IMR-90 (cell line): ENCODE measurements around the gene TSPAN31. TPM values are rescaled to one million over a fixed set of nuclear protein-coding genes. Genes with fewer than 3 reads are reported as not detected.

Experiments used
- ATAC-seq: fragments of 200-7000 bp; cut with Tn5 transposase; 2 replicates; pipeline ENCODE4 v1.9.1; 2020; ENCODE audit warnings: low read depth, mild to moderate bottlenecking, moderate library complexity
- BruUV-seq: library from RNA; stranded (reverse); fragments of 400-500 nt; replicated peaks from 2 replicates; lab custom pipeline; 2021; lab: Mats Ljungman, UMichigan
- CTCF ChIA-PET: fragments of 300-600 bp; formaldehyde crosslinking; extraction: SDS; loops from one replicate; lab custom pipeline; 2021; ENCODE audit warnings: antibody characterized with exemption; lab: Yijun Ruan, JAX
- POLR2A ChIA-PET: fragments of 300-600 bp; sonication (Branson Sonifier 250); formaldehyde crosslinking; loops from one replicate; lab custom pipeline; 2022; ENCODE audit warnings: antibody characterized with exemption; ENCODE audit not compliant: unreplicated experiment; lab: Charles Lee
- DNase-seq: peaks from one replicate; pipeline ENCODE4 v3.0.0; 2013
- H2AFZ ChIP-seq: replicated peaks from 2 replicates; pipeline ENCODE3; 2013; ENCODE audit warnings: low read length, mild to moderate bottlenecking; ENCODE audit not compliant: poor library complexity
- H2AK5ac ChIP-seq: 2 replicates; pipeline ENCODE4 v1.6.1; 2013; ENCODE audit warnings: low read depth, low read length, inconsistent platforms
- H2AK9ac ChIP-seq: replicated peaks from 2 replicates; pipeline ENCODE3; 2013; ENCODE audit warnings: mild to moderate bottlenecking, low read depth, low read length, moderate library complexity; ENCODE audit not compliant: poor library complexity
- H2BK120ac ChIP-seq: 2 replicates; pipeline ENCODE4 v1.6.1; 2013; ENCODE audit warnings: low read depth, low read length, inconsistent platforms
- H2BK15ac ChIP-seq: 3 replicates; pipeline ENCODE4 v1.6.1; 2013; ENCODE audit warnings: low read depth, low read length, inconsistent platforms
- H2BK20ac ChIP-seq: 2 replicates; pipeline ENCODE4 v1.6.1; 2013; ENCODE audit warnings: low read depth, mild to moderate bottlenecking, inconsistent platforms, low read length, moderate library complexity
- H2BK5ac ChIP-seq: 2 replicates; pipeline ENCODE4 v1.6.1; 2013; ENCODE audit warnings: mild to moderate bottlenecking, low read depth, low read length, inconsistent platforms; ENCODE audit not compliant: poor library complexity, severe bottlenecking
- H3K14ac ChIP-seq: replicated peaks from 2 replicates; pipeline ENCODE4 v1.6.1; 2013; ENCODE audit warnings: low read depth, low read length, inconsistent platforms
- H3K18ac ChIP-seq: 2 replicates; pipeline ENCODE4 v1.6.1; 2013; ENCODE audit warnings: low read depth, low read length, control low read depth
- H3K23ac ChIP-seq: 2 replicates; pipeline ENCODE4 v1.6.1; 2013; ENCODE audit warnings: low read depth, low read length, inconsistent platforms
- H3K27ac ChIP-seq: 2 replicates; pipeline ENCODE4 v1.5.1; 2013; ENCODE audit warnings: mild to moderate bottlenecking, control low read depth, low read length; ENCODE audit not compliant: insufficient read depth
- H3K27me3 ChIP-seq: 2 replicates; pipeline ENCODE4 v1.6.1; 2013; ENCODE audit warnings: low read length; ENCODE audit not compliant: control insufficient read depth, insufficient read depth
- H3K36me3 ChIP-seq: 2 replicates; pipeline ENCODE4 v1.6.1; 2013; ENCODE audit warnings: low read length, mixed read lengths; ENCODE audit not compliant: control insufficient read depth, insufficient read depth
- H3K4ac ChIP-seq: 2 replicates; pipeline ENCODE4 v1.6.1; 2013; ENCODE audit warnings: low read depth, low read length, inconsistent platforms
- H3K4me1 ChIP-seq: 2 replicates; pipeline ENCODE4 v1.6.1; 2013; ENCODE audit warnings: low read length, mixed read lengths; ENCODE audit not compliant: control insufficient read depth, insufficient read depth
- H3K4me2 ChIP-seq: 2 replicates; pipeline ENCODE4 v1.6.1; 2013; ENCODE audit warnings: low read depth, mild to moderate bottlenecking, control low read depth, low read length, moderate library complexity
- H3K4me3 ChIP-seq: 2 replicates; pipeline ENCODE4 v1.5.1; 2013; ENCODE audit warnings: low read depth, mild to moderate bottlenecking, control low read depth, low read length, moderate library complexity; ENCODE audit not compliant: insufficient read depth
- H3K56ac ChIP-seq: 2 replicates; pipeline ENCODE4 v1.6.1; 2013; ENCODE audit warnings: low read length, inconsistent platforms; ENCODE audit not compliant: insufficient read depth; ENCODE audit errors: extremely low read depth
- H3K79me1 ChIP-seq, 2 experiments: 2 replicates each; pipeline ENCODE4 v1.6.1; 2013; ENCODE audit warnings: low read length in 2 of 2, inconsistent platforms in 1 of 2, low read depth in 1 of 2
- H3K9ac ChIP-seq: 2 replicates; pipeline ENCODE4 v1.6.1; 2013; ENCODE audit warnings: low read depth, low read length, control low read depth
- H3K9me1 ChIP-seq: 2 replicates; pipeline ENCODE4 v1.6.1; 2013; ENCODE audit warnings: low read length, inconsistent platforms; ENCODE audit not compliant: insufficient read depth
- H3K9me3 ChIP-seq: 2 replicates; pipeline ENCODE4 v1.6.1; 2013; ENCODE audit warnings: low read length; ENCODE audit not compliant: control insufficient read depth, insufficient read depth
- H4K20me1 ChIP-seq: 2 replicates; pipeline ENCODE4 v1.6.1; 2013; ENCODE audit warnings: low read length, inconsistent platforms; ENCODE audit not compliant: insufficient read depth
- H4K5ac ChIP-seq: 2 replicates; pipeline ENCODE4 v1.6.1; 2013; ENCODE audit warnings: mild to moderate bottlenecking, low read depth, low read length, control low read depth
- H4K8ac ChIP-seq, 2 experiments: 2 replicates each; pipeline ENCODE4 v1.6.1; 2013; ENCODE audit warnings: low read depth in 2 of 2, low read length in 2 of 2, control low read depth in 1 of 2, inconsistent platforms in 1 of 2
- H4K91ac ChIP-seq: 2 replicates; pipeline ENCODE4 v1.6.1; 2013; ENCODE audit warnings: low read depth, low read length, inconsistent platforms; ENCODE audit not compliant: insufficient read depth
- CEBPB ChIP-seq: IDR thresholded peaks from 2 replicates; pipeline ENCODE4 v1.6.1; 2012; ENCODE audit warnings: low read depth, low read length, improper control_type of control experiment
- USF2 ChIP-seq: fragments of 150-350 bp; IDR thresholded peaks from 2 replicates; pipeline ENCODE4 v1.6.1; 2017; ENCODE audit warnings: mild to moderate bottlenecking, antibody characterized with exemption, low read length, low read depth
- WGBS, 2 experiments: methylation state at CpG; one replicate each; pipeline versions ENCODE4 v1.1.5 to v1.1.7; 2013; ENCODE audit warnings: missing lambda C conversion rate in 2 of 2; ENCODE audit not compliant: insufficient read length in 1 of 2; ENCODE audit errors: extremely low coverage in 2 of 2; 5-methylcytosine and 5-hydroxymethylcytosine counted together
- dilution Hi-C: fragments of 300-500 bp; cut with HindIII; formaldehyde crosslinking; loops from one replicate; pipeline ENCODE4 v1.14.3; 2018; ENCODE audit warnings: low sequenced_read_pairs; ENCODE audit not compliant: unreplicated experiment
- in situ Hi-C: fragments of 300-500 bp; cut with MboI; formaldehyde crosslinking; loops from 3 replicates; pipeline ENCODE4 v1.14.3; 2019; ENCODE audit warnings: low sequenced_read_pairs, inconsistent platforms, mixed read lengths
- intact Hi-C: fragments of 100-400 bp; cut with micrococcal nuclease; formaldehyde crosslinking; loops from 2 replicates; pipeline ENCODE4 v1.10.0; 2022
- polyA plus RNA-seq, 3 experiments: library from polyadenylated mRNA; depleted of rRNA; stranded (reverse); fragments of >200 nt; gene quantifications; 2 replicates each; pipeline ENCODE4 v1.2.3, GENCODE V29; 2012; ENCODE audit warnings: low replicate concordance in 1 of 3
- total RNA-seq: library from RNA; depleted of rRNA; stranded (reverse); fragments of >200 nt; gene quantifications from 2 replicates; pipeline ENCODE4 v1.2.3, GENCODE V29; 2012

TSPAN31 gene
- total and polyA plus RNA-seq, 2 of the 4 experiments (the other 2 are of a cell fraction): 12.3 to 71.2 TPM

GRCh38 chr12:57755454-57756372, 10.9 kb downstream of the TSPAN31 start:
- in situ Hi-C loops (no loop called here), dilution Hi-C loops (no loop called here), intact Hi-C loops (no loop called here)
- no peak overlapping the region for H2AK5ac ChIP-seq
- no peak overlapping the region for H4K91ac ChIP-seq
- peak overlapping the region; percentile 59 for H3K4me3 ChIP-seq
- H2AFZ ChIP-seq: peak overlapping the region; percentile 82
- POLR2A ChIA-PET: no interaction called here
- no peak for TF ChIP-seq CEBPB
- no peak for TF ChIP-seq USF2
- peaks cover 10% of the 10 kb centered on the region for H3K9me1 ChIP-seq
- H3K36me3 ChIP-seq: peaks cover 13% of the 10 kb centered on the region
- no peak overlapping the region for H3K4ac ChIP-seq
- no peak for ATAC-seq
- no peak overlapping the region for H2BK5ac ChIP-seq
- H3K56ac ChIP-seq: no peak overlapping the region
- peaks cover 9 to 18% of the 10 kb centered on the region in 2 experiments; a peak in 3 of 4 replicates for H3K79me1 ChIP-seq
- H3K9ac ChIP-seq: peak overlapping the region; percentile 28; the same call in 1 of the 2 replicates
- CTCF ChIA-PET: interaction anchor here (0.6 kb wide), 1 partner anchor 11 kb away, joined by 3 read pairs; the partner anchor contains the start of gene CYP27B1
- no peak overlapping the region for H3K18ac ChIP-seq
- BruUV-seq: no TSS peak
- H3K14ac ChIP-seq: no peak overlapping the region
- H2BK120ac ChIP-seq: no peak overlapping the region
- peak overlapping the region; percentile 81 for H3K4me2 ChIP-seq
- peaks cover 1% of the 10 kb centered on the region; the same call in 1 of the 2 replicates for H4K20me1 ChIP-seq
- H4K5ac ChIP-seq: no peak overlapping the region
- H3K27me3 ChIP-seq: peaks cover 10% of the 10 kb centered on the region
- H4K8ac ChIP-seq: no peak overlapping the region
- H3K23ac ChIP-seq: no peak overlapping the region; the same call in 1 of the 2 replicates
- WGBS, 2 experiments: 1% methylated on average over 41 of the region's 76 CpGs; no CpG with 5 or more reads in 1 of the 2 experiments
- no peak for DNase-seq
- no peak overlapping the region; the same call in 1 of the 2 replicates for H3K27ac ChIP-seq
- H2AK9ac ChIP-seq: peak overlapping the region; percentile 3
- no peaks in the 10 kb centered on the region for H3K9me3 ChIP-seq
- H3K4me1 ChIP-seq: peaks cover 7% of the 10 kb centered on the region
- H2BK20ac ChIP-seq: no peak overlapping the region
- H2BK15ac ChIP-seq: no peak overlapping the region
